ENCODE data around the gene TMEM80.

TMEM80 gene

DNA sequence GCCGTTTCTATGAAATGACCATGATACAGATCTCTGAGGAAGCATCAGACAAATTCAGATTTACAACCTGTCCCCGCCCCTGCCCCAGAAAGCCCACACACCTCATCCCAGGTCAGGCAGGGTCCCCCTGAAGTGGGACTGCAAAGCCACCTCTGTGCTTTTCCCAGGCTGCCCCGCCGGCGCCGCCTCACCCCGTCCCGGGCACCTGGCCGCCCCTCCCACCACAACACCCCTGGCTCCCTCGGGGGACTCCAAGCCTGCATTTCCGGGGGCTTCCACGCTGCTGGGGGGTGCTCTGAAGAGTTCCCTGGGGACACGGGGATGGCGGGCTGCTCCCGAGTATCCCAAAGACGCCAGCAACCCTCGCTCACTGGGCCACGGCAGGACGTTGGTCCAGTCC, 35.3 kb upstream of the TMEM80 start:
- Histone ChIP-seq H4K20me1 (ENCODE audit: insufficient read depth, low read length) (peaks cover 41% of the 10 kb centered on the region), H3K27ac (ENCODE audit: low read length) (no peak overlapping the region), H2AFZ (ENCODE audit: low read depth, low read length) (no peak overlapping the region), H3K36me3 (ENCODE audit: insufficient read depth, low read length) (peaks cover 82% of the 10 kb centered on the region), H3K9me3 (ENCODE audit: insufficient read depth, low read length, severe bottlenecking) (no peaks in the 10 kb centered on the region), H3K27me3 (ENCODE audit: insufficient read depth, low read length, poor library complexity) (no peaks in the 10 kb centered on the region), H3K4me2 (ENCODE audit: insufficient read depth, low read length) (no peak overlapping the region), H3K4me3 (ENCODE audit: low read depth in 1 of 2, low read length in 2 of 2) (no peak overlapping the region), H3K4me1 (ENCODE audit: insufficient read depth, low read length) (no peaks in the 10 kb centered on the region), H3K79me2 (ENCODE audit: insufficient read depth, low read length) (peaks cover 19% of the 10 kb centered on the region), H3K9ac (ENCODE audit: low read depth, low read length) (no peak overlapping the region)
- DNase-seq (no peak), ATAC-seq (ENCODE audit: insufficient read depth, low read depth) (no peak)
- TF ChIP-seq EZH2 (IDR thresholded peaks at IDR 0.05; ENCODE audit: borderline replicate concordance, low read depth, low read length, severe bottlenecking) (no peak), CTCF (IDR thresholded peaks at IDR 0.05; ENCODE audit: borderline replicate concordance, extremely low read depth, low read length, poor library complexity, severe bottlenecking) (no peak)

DNA sequence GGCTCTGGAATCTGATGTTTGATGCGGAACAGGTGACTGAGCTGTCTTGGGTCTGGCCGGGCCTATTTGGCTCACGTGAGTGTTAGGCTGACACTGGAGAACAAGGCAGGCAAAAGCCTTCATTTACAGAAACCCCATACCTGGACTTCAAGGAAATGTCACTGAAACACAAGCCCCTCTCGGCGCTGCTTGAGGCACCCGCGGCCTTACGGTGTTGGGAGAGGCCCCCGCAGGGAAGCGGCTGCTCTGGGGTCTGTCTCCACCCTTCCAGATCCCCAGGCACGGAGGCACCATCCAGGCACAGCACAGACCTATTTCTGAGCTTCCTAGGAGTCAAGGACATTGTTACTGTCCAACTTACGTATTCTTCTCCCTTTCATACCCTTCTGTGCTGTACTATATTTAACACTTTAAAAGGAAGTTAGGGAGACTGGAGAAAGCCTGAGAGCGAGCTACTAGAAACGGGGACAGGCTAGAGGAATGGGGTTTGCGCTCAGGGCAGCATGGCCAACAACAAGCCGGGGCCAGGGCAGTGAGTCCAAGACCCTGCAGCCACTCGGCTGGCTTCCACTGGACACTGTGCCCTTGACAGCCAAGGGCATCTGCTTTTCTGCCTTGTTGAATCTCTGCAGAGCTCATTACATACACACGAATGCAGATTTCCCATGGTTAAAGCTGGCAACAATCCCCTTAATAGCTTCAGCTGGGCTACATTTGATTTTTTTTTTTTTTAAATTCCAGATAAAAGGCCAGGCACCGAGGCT, 34.8 kb upstream of the TMEM80 start:
- TF ChIP-seq EZH2 (IDR thresholded peaks at IDR 0.05; ENCODE audit: borderline replicate concordance, low read depth, low read length, severe bottlenecking) (no peak), CTCF (IDR thresholded peaks at IDR 0.05; ENCODE audit: borderline replicate concordance, extremely low read depth, low read length, poor library complexity, severe bottlenecking) (no peak)
- Histone ChIP-seq H3K9ac (ENCODE audit: low read depth, low read length) (no peak overlapping the region), H2AFZ (ENCODE audit: low read depth, low read length) (no peak overlapping the region), H3K79me2 (ENCODE audit: insufficient read depth, low read length) (peaks cover 20% of the 10 kb centered on the region), H3K36me3 (ENCODE audit: insufficient read depth, low read length) (peaks cover 84% of the 10 kb centered on the region), H4K20me1 (ENCODE audit: insufficient read depth, low read length) (peaks cover 41% of the 10 kb centered on the region), H3K27me3 (ENCODE audit: insufficient read depth, low read length, poor library complexity) (no peaks in the 10 kb centered on the region), H3K9me3 (ENCODE audit: insufficient read depth, low read length, severe bottlenecking) (no peaks in the 10 kb centered on the region), H3K4me1 (ENCODE audit: insufficient read depth, low read length) (no peaks in the 10 kb centered on the region), H3K27ac (ENCODE audit: low read length) (no peak overlapping the region), H3K4me2 (ENCODE audit: insufficient read depth, low read length) (no peak overlapping the region), H3K4me3 (ENCODE audit: low read depth in 1 of 2, low read length in 2 of 2) (no peak overlapping the region)
- ATAC-seq (ENCODE audit: insufficient read depth, low read depth) = no peak
- no peak for DNase-seq

GRCh38 chr11:662689-663274, 32.8 kb upstream of the TMEM80 start:
- H3K36me3 ChIP-seq (ENCODE audit: insufficient read depth, low read length) = peaks cover 83% of the 10 kb centered on the region
- peak; percentile 61; the same call in 1 of the 3 replicates for ATAC-seq (ENCODE audit: insufficient read depth, low read depth)

More at GRCh38 chr11:662689-663274, 32.8 kb upstream of the TMEM80 start:
- Histone ChIP-seq H3K9ac (ENCODE audit: low read depth, low read length) (no peak overlapping the region), H3K27ac (ENCODE audit: low read length) (no peak overlapping the region), H3K4me2 (ENCODE audit: insufficient read depth, low read length) (no peak overlapping the region), H3K79me2 (ENCODE audit: insufficient read depth, low read length) (peaks cover 20% of the 10 kb centered on the region), H3K4me1 (ENCODE audit: insufficient read depth, low read length) (no peaks in the 10 kb centered on the region), H3K4me3 (ENCODE audit: low read depth in 1 of 2, low read length in 2 of 2) (no peak overlapping the region), H3K9me3 (ENCODE audit: insufficient read depth, low read length, severe bottlenecking) (no peaks in the 10 kb centered on the region), H4K20me1 (ENCODE audit: insufficient read depth, low read length) (peaks cover 30% of the 10 kb centered on the region), H2AFZ (ENCODE audit: low read depth, low read length) (no peak overlapping the region), H3K27me3 (ENCODE audit: insufficient read depth, low read length, poor library complexity) (no peaks in the 10 kb centered on the region)
- DNase-seq = no peak
- TF ChIP-seq EZH2 (IDR thresholded peaks at IDR 0.05; ENCODE audit: borderline replicate concordance, low read depth, low read length, severe bottlenecking) = no peak
- peak; percentile 65 for TF ChIP-seq CTCF (IDR thresholded peaks at IDR 0.05; ENCODE audit: borderline replicate concordance, extremely low read depth, low read length, poor library complexity, severe bottlenecking)
